Uterus (tissue), 2 donors: ENCODE data around the gene TFAP2D.

ENCODE experiments used
- CTCF ChIP-seq, 4 experiments: fragments of 200-600 bp in 2 of 4; fragments of 450-650 bp in 2 of 4; sonication (generic) in 2 of 4; IDR thresholded peaks; one replicate each; pipeline ENCODE4 v1.5.1; 2016 to 2019; ENCODE audit warnings: antibody characterized with exemption in 4 of 4, mild to moderate bottlenecking in 2 of 4, moderate library complexity in 1 of 4
- POLR2A ChIP-seq, 2 donors: fragments of 450-650 bp; IDR thresholded peaks; one replicate each; pipeline ENCODE4 v1.6.1; 2016; ENCODE audit warnings: antibody characterized with exemption in 2 of 2, mild to moderate bottlenecking in 1 of 2, moderate library complexity in 1 of 2

GRCh38 chr6:50795574-50795973, 82.2 kb downstream of the TFAP2D start:
- no peak for TF ChIP-seq CTCF (IDR thresholded peaks at IDR 0.05)
- TF ChIP-seq POLR2A (IDR thresholded peaks at IDR 0.05) = no peak
